Epithelial cell of prostate (primary cell): ENCODE data around the gene RBM7.

Experiments used
- DNase-seq: peaks from one replicate; pipeline ENCODE4 v3.0.0-alpha.2; 2011; ENCODE audit warnings: low read depth, low spot score
- H3K27ac ChIP-seq: fragments of 450-650 bp; 2 replicates; pipeline ENCODE4 v1.5.1; 2017; ENCODE audit warnings: mild to moderate bottlenecking

The RBM7 gene

GRCh38 chr11:114392735-114393667, 7.5 kb upstream of the RBM7 start:
- DNase-seq, result no peak

DNA sequence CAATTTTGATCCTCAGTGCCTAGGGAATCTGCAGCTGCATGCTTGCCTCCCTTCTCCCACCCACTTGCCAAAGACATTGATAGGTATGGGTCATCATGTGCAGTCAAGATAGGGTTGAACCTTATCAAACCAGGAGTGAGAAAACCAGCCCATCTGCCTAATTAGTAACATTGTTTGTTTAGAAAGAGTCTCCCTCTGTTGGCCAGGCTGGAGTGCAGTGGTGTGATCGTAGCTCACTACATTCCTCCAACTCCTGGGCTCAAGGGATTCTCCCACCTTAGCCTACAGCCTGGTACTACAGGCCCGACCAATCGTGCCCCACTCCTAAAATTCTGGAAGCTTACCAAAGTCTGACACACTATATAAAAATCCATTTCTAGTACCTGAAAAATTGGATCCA, 4.7 kb upstream of the RBM7 start:
- DNase-seq, result no peak
- no peak overlapping the region for H3K27ac ChIP-seq

More at GRCh38 chr11:114392735-114393667, 7.5 kb upstream of the RBM7 start:
- H3K27ac ChIP-seq, result no peak overlapping the region

- H3K27ac ChIP-seq, result no peak overlapping the region
- DNase-seq, result no peak
Observed at GRCh38 chr11:114396916-114397315, 3.5 kb upstream of the RBM7 start.

DNA sequence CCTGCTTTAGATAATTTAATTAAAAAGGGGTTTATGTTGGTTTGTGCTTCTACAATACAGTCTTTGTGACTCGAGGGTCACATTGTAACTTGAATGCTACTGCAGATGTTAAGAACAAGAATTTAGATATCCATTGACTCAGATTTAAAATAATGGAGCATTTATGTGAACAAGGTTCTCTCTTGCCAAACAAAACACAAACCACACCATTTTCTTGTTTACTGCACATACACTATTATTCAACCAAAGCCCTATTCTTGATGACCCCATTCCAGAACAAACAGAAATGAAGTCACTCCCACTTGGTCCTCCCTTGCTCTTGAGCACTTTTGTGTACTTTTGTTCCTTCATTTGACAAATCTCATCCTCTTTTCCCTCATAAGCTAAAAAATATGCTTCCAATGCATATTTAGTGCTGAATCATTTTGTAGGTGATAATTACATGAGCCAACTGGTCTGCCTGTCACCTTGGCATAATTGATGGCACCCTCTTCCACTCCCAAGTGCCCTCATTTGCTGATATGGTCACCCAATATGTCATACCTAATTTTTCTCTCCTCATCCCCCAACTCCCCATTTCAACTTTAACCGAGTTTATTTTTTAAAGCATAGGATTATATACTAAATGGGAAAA, 3.0 kb upstream of the RBM7 start:
- no peak for DNase-seq
- no peak overlapping the region for H3K27ac ChIP-seq

DNA sequence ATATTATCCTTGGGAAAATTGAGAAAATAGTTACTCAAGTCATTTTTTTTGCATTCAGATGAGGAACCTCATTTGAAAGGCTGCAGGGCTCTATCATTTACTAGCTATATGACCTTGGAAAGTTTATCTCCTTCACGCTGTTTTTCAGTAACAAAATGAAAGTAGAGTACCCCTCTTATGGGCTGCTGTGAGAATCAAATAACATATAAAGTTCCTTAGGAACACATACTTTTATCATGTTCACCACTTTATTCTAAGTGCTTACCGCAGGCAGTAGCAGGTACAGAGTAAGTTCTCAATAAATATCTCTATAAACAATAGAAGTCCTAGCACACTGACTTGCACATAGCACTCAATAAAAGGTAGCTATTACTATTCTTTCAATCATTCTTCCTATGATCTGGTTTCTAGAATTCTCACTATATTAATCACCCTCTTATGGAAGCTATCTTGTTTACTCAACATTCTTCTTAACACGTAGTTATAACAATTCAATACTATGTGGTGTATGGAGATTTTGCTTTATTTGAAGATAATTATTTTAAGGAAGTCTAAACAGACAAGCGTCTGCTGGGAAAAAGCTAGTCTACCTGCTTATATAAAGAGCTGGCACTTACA, 2.1 kb upstream of the RBM7 start:
- DNase-seq, result no peak
- H3K27ac ChIP-seq, result peak overlapping the region; percentile 97

- no peak for DNase-seq
- peak overlapping the region; percentile 97 for H3K27ac ChIP-seq
Observed at GRCh38 chr11:114399490-114400215, 813 bp upstream of the RBM7 start.

GRCh38 chr11:114400915-114401223, 403 bp downstream of the RBM7 start:
- peak overlapping the region; percentile 97 for H3K27ac ChIP-seq
- no peak for DNase-seq

DNA sequence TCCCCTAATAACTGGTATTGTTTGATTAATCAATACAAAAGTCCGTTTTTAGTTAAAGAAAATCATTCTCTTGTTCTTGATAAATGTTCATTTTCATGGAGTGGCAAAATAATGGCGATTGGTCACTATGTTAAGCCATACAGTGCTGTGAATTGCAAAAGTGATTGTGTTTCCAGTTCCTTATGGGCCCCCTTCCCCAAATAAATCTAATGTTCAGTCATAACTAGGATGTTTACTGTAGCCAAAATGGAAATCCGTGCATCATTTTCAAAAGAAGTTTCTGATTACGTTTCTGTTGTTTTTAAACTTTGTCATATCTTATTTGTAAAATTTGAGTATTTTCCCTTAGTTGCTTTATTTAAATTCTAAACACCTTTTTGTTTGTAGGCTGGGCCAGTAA, 845 bp downstream of the RBM7 start:
- H3K27ac ChIP-seq, result peak overlapping the region; percentile 97
- DNase-seq, result no peak

DNA sequence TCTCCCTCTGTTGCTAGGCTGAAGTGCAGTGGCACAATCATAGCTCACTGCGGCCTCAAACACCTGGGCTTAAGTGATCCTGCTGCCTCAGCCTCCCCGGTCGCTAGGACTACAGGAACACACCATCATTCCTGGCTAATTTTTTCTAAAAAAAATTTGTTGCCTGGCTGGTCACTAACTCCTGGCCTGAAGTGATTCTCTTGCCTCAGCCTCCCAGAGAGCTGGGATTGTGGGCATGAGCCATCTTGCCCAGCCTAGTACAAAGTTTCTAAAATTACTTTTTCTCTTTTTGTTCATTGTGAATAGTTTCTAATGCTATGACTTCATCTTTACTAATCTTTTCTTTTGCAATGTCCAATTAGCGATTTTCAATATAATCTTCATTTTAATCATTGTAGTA, 12.5 kb downstream of the RBM7 start:
- no peak for DNase-seq
- peak overlapping the region; percentile 50 for H3K27ac ChIP-seq

GRCh38 chr11:114413958-114414357, 13.5 kb downstream of the RBM7 start:
- no peak overlapping the region for H3K27ac ChIP-seq
- no peak for DNase-seq

- peak overlapping the region; percentile 73 for H3K27ac ChIP-seq
- peak; percentile 73 for DNase-seq
Observed at GRCh38 chr11:114416441-114416961, 16.0 kb downstream of the RBM7 start.

DNA sequence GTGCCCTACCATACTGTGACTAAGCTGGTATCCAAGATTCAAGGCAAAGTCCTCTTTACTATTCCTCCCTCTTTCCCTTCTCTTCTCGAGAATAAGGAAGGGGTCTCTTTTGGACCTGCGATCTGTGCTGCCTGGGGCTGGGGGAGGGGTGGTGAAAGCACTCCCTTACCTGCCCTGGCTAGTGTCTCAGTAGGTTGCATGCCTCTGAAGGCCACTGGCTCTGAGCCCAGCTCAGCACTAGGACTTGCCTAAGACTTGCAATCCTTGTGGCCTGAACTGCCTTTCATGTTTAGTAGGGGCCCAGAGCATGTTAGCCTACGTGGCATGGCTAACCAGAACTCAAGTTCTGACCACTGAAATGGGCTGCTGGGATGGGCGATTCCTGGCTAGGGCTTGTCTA, 25.8 kb downstream of the RBM7 start:
- H3K27ac ChIP-seq, result no peak overlapping the region
- no peak for DNase-seq

DNA sequence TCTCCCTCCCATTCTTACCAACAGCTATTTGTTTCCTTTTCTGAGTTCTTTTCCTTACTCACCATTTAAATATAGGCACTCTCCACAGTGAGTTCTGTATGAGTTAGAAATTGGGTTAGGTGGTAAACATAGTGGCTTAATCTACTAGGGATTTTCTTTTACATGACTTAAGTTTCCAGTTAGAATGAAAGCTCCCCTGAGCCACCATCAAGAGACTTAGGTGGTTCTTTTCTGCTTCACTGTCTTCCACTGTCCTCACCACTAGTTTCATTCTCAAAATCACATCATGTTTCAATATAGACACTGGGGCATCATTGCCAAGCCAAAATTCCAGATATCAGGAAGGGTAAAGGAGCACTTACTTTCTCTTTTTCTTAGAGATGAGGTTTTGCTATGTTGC, 29.8 kb downstream of the RBM7 start:
- DNase-seq, result no peak
- no peak overlapping the region for H3K27ac ChIP-seq

DNA sequence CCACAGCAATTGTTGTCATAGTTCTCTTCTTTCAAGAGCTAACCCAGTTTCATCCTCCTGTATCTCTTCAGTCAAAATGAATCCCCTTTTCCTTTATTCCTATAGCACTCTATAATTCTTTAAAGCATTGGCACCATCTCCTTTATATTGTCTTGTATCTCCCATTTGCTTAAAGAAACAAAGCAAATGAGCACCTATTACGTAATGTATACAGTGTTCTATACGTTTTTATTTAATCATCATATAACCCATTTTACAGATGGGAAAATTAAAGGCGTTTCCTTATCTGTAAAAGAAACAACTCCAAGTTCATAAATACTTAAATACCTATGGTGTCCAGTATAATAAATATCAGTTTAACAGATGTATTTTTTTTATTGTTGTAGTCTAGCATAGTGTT, 32.4 kb downstream of the RBM7 start:
- H3K27ac ChIP-seq, result no peak overlapping the region
- no peak for DNase-seq

DNA sequence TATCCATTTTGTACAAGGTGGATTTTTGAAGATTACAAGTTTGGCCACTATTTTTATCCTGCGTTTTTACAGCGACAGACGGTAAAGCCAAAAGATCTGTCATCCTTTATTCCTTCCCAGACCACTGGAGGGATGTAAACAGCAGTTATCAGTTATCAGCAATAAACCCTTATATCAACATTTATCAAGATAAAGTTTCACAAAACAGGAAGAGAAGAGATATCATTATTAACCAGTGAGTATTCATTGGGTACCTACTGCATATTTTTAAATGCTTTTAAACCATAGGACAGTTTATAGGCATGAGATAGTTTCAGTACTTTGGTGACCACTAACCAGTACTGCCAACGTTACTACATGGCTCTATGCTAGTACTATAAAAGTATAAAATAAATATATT, 32.9 kb downstream of the RBM7 start:
- H3K27ac ChIP-seq, result no peak overlapping the region
- no peak for DNase-seq

DNA sequence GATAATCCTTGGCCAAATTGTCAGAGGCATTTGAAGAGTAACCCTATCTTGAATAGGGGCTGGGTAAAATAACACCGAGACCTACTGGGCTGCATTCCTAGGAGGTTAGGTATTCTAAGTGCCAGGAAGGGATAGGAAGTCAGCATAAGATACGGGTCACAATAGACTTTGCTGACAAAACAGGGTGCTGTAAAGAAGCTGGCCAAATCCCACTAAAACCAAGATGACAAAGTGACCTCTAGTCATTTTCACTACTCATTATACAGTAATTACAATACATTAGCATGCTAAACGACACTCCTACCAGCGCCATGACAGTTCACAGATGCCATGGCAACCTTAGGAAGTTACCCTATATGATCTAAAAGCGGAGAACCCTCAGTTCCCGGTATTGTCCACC, 37.8 kb downstream of the RBM7 start:
- H3K27ac ChIP-seq, result peak overlapping the region; percentile 70
- DNase-seq, result no peak

- H3K27ac ChIP-seq, result peak within 1 kb of the TSS; percentile 70
- peak; percentile 89 for DNase-seq
Observed at GRCh38 chr11:114439229-114440120, 39.0 kb downstream of the RBM7 start, which contains the start of gene REXO2. Gene REXO2 (plus strand): TSS chr11:114439467. CDS start chr11:114439529, 62 bp downstream.

DNA sequence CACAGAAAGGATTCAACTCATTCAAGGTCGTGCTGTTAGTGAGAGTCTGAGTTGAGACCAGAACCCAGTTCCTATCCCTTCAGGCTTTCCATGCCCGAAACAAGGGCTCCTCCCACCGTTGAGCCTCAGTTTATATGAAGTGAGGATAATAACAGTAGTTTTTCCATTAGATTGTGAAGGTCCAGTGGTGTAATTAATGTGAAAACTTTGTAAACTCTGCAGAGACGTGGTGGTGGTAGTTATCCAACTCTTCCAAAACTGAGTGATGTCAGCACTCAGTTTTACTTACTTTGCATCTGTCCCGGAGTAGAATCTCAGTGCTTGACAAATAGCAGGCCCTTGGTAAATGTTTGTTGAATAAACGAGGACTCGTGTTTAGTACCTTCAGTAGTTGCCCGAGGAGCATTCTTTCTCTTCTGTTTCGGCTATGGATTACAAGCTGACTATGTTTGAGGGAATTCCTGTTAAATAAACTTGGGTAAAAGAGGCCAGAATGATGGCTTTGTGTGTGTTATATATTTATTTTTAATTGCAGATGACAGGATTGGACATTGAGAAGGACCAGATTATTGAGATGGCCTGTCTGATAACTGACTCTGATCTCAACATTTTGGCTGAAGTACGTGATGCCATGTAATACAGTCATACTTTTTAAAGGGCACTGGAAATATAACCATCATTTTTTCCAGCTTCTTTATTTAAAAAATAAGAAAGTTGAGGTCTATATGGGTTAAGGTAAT, 39.8 kb downstream of the RBM7 start:
- H3K27ac ChIP-seq, result peak overlapping the region; percentile 70
- DNase-seq, result no peak
